EL (cell line): ENCODE data around the gene MSH3.

Experiments
- DNase-seq: peaks from one replicate; pipeline ENCODE4 v3.0.0-alpha.2; 2016

Gene MSH3

DNA sequence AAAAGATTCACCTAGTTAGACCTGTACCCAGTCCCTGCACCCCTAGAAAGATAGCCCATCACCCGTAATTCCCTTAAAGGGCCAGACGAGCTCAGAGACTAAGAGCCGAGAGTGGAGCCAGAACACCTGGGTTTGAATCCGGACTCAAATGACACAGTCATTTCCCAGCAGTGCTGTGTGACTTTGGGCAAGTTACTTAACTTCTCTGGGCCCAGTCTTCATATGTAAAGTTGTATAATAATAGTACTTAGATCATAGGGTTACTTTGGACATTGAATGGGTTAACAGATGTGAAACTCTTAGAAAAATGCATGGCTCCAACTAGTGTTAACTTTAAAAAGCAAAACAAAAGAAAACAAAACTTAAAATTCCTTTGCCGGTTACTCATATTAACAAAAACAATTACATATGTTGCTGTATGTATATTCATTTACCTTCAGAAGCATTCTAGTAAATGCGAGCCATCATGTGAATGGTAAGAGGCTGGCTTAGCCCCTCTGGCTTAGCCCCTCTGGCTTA is 265.3 kb downstream of the MSH3 start:
- DNase-seq: peak; percentile 43

DNA sequence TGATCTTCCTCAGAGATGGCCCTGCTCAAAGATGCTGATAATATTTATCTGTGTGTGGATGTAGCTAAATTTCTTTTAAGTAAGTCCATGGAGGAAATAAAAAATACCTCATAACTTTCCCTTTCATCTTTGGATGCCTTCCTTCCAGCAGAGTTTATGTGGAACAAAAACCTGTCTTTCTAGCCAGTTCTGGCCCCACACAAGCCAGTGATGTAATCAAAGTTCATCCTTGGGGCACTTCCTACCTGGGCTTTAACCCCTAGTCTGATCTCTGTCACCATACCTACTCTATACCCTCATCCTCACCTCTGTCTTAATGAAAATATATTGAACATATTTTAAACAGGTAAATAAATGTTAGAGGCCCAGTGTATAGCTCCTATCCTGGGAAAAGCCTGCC is 265.9 kb downstream of the MSH3 start:
- DNase-seq: no peak

DNA sequence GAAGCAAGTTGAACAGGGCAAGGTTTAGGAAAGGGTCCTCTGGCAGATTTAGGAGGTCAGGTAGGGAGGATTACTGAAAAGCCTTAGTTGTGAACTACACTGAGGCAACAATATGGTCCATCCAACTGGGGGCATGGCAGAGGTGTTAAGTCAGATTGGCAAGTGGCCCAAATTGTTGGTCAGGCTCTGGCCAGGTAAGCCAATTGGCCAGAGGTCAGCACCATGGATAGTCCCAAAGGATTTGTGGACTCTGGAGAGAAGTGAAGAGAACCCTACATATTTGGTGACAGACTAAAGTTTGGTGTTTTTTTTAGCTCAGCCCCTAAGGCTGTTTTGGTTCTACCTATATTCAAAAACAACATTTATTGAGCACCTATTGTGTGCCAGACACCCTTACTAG is 266.6 kb downstream of the MSH3 start:
- DNase-seq: no peak

DNA sequence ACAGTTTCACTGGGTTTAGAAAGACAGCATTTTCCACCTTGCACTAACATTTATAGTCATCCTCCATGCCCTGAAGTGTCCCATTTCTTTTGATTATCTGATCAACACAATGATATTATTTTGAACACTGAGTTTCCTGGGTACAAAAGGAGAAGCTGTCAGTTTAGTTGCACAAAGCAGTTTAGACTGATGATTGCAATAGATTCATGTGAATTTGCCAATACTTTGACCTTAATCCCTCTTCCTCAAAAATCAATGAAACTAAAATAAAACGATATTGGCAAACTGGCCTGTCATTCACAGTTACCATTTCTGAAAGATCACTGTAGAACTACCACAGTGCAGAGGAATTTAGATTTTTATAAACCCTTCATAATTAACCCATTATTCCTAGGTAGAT is 271.5 kb downstream of the MSH3 start:
- no peak for DNase-seq
